ENCODE results near the gene HRCT1. TPM values are rescaled to one million over a fixed set of nuclear protein-coding genes. Genes with fewer than 3 reads are reported as not detected.
A peak's percentile ranks its signal among the peaks of the same experiment; 100 is the strongest.

Gene HRCT1
- polyA plus RNA-seq, 3 donors: not detected

GRCh38 chr9:35891646-35892045 is 14.4 kb upstream of the HRCT1 start:
- Histone ChIP-seq H3K79me2 (ENCODE audit: insufficient read depth, low read length) (no peaks in the 10 kb centered on the region), H3K4me1 (ENCODE audit: control insufficient read depth in 1 of 2, insufficient read depth in 2 of 2, low read length in 2 of 2) (peaks cover 14 to 16% of the 10 kb centered on the region in 2 donors), H3K9me3 (replicated peaks in 1 of 2; ENCODE audit: control insufficient read depth in 1 of 2, insufficient read depth in 1 of 2, low read length in 2 of 2) (no peaks in the 10 kb centered on the region), H3K27me3 (ENCODE audit: control insufficient read depth in 2 of 2, insufficient read depth in 2 of 2, low read length in 2 of 2) (no peaks in the 10 kb centered on the region), H3K9ac (ENCODE audit: insufficient read depth, low read length, poor library complexity, severe bottlenecking) (no peak overlapping the region), H3K36me3 (replicated peaks in 1 of 2; ENCODE audit: control insufficient read depth in 1 of 2, insufficient read depth in 2 of 2, low read length in 2 of 2) (no peaks in the 10 kb centered on the region), H3K27ac (ENCODE audit: low read depth in 1 of 2, low read length in 2 of 2) (no peak overlapping the region), H3K4me3 (replicated peaks in 1 of 3; ENCODE audit: low read depth in 2 of 3, low read length in 3 of 3) (no peak overlapping the region), H4K20me1 (ENCODE audit: insufficient read depth, low read length) (no peaks in the 10 kb centered on the region), H3K4me2 (replicated peaks; ENCODE audit: extremely low read depth, low read length, poor library complexity, severe bottlenecking) (no peak overlapping the region), H2AFZ (ENCODE audit: insufficient read depth, low read depth, low read length, poor library complexity, severe bottlenecking) (no peak overlapping the region)
- intact Hi-C loops (cut with micrococcal nuclease): no loop called here
- Mint-ChIP-seq H3K36me3 (no peaks in the 10 kb centered on the region), H3K4me3 (no peak overlapping the region), H3K4me1 (peaks cover 11% of the 10 kb centered on the region), H3K27me3 (ENCODE audit: low read depth in 3 of 3) (peaks cover under 1 to 12% (median 9%) of the 10 kb centered on the region in 3 donors), H3K27ac (peak overlapping the region in 5 of 7 donors; percentile 19 to 47 (median 44)), H3K9me3 (no peaks in the 10 kb centered on the region)
- DNase-seq: peak; percentile 33 to 66 (median 54)
- TF ChIP-seq CTCF (IDR thresholded peaks at IDR 0.05): no peak
- WGBS (ENCODE audit: insufficient coverage): 24% methylated on average over 3 of the region's 3 CpGs

GRCh38 chr9:35892051-35892450 is 14.0 kb upstream of the HRCT1 start:
- Mint-ChIP-seq H3K27ac (peak overlapping the region in 2 of 7 donors; percentile 11 to 25), H3K36me3 (no peaks in the 10 kb centered on the region), H3K4me1 (peaks cover 11% of the 10 kb centered on the region), H3K9me3 (no peaks in the 10 kb centered on the region), H3K4me3 (no peak overlapping the region), H3K27me3 (ENCODE audit: low read depth in 3 of 3) (peaks cover 0 to 12% (median 8%) of the 10 kb centered on the region in 3 donors)
- Histone ChIP-seq H3K4me1 (ENCODE audit: control insufficient read depth in 1 of 2, insufficient read depth in 2 of 2, low read length in 2 of 2) (peaks cover 14 to 16% of the 10 kb centered on the region in 2 donors), H4K20me1 (ENCODE audit: insufficient read depth, low read length) (no peaks in the 10 kb centered on the region), H2AFZ (ENCODE audit: insufficient read depth, low read depth, low read length, poor library complexity, severe bottlenecking) (no peak overlapping the region), H3K4me2 (replicated peaks; ENCODE audit: extremely low read depth, low read length, poor library complexity, severe bottlenecking) (no peak overlapping the region), H3K36me3 (replicated peaks in 1 of 2; ENCODE audit: control insufficient read depth in 1 of 2, insufficient read depth in 2 of 2, low read length in 2 of 2) (no peaks in the 10 kb centered on the region), H3K4me3 (replicated peaks in 1 of 3; ENCODE audit: low read depth in 2 of 3, low read length in 3 of 3) (no peak overlapping the region), H3K9me3 (replicated peaks in 1 of 2; ENCODE audit: control insufficient read depth in 1 of 2, insufficient read depth in 1 of 2, low read length in 2 of 2) (no peaks in the 10 kb centered on the region), H3K9ac (ENCODE audit: insufficient read depth, low read length, poor library complexity, severe bottlenecking) (no peak overlapping the region), H3K79me2 (ENCODE audit: insufficient read depth, low read length) (no peaks in the 10 kb centered on the region), H3K27me3 (ENCODE audit: control insufficient read depth in 2 of 2, insufficient read depth in 2 of 2, low read length in 2 of 2) (no peaks in the 10 kb centered on the region), H3K27ac (ENCODE audit: low read depth in 1 of 2, low read length in 2 of 2) (no peak overlapping the region)
- TF ChIP-seq CTCF (IDR thresholded peaks at IDR 0.05): no peak
- peak in 1 of 3 donors; percentile 37 for DNase-seq
- intact Hi-C loops (cut with micrococcal nuclease): no loop called here
- no CpG with 5 or more reads among the region's 1 CpG for WGBS (ENCODE audit: insufficient coverage)

Data from CD14-positive monocyte (primary cell).